ENCODE measurements around the gene NXN. TPM values are rescaled to one million over a fixed set of nuclear protein-coding genes. Genes with fewer than 3 reads are reported as not detected.
A peak's percentile ranks its signal among the peaks of the same experiment; 100 is the strongest.

Gene NXN
- total RNA-seq, 1 donor from 2014 or later: 177 TPM

GRCh38 chr17:753418-753817 lies 226.2 kb downstream of the NXN start:
- DNase-seq: no peak
- TF ChIP-seq CTCF (IDR thresholded peaks at IDR 0.05; ENCODE audit: partially characterized antibody, unreplicated experiment): no peak
- Mint-ChIP-seq H3K27me3 (ENCODE audit: unreplicated experiment) (peaks cover 15% of the 10 kb centered on the region), H3K4me3 (ENCODE audit: unreplicated experiment) (peak overlapping the region; percentile 68), H3K4me1 (ENCODE audit: low read depth, unreplicated experiment) (peaks cover 15% of the 10 kb centered on the region), H3K27ac (ENCODE audit: unreplicated experiment) (peak overlapping the region; percentile 72), H3K36me3 (ENCODE audit: unreplicated experiment) (peaks cover 5% of the 10 kb centered on the region), H3K9me3 (ENCODE audit: unreplicated experiment) (peaks cover 15% of the 10 kb centered on the region)

- Mint-ChIP-seq H3K27ac (ENCODE audit: unreplicated experiment) (peak overlapping the region; percentile 90), H3K4me1 (ENCODE audit: low read depth, unreplicated experiment) (peaks cover 15% of the 10 kb centered on the region), H3K36me3 (ENCODE audit: unreplicated experiment) (peaks cover 12% of the 10 kb centered on the region), H3K9me3 (ENCODE audit: unreplicated experiment) (peaks cover 21% of the 10 kb centered on the region), H3K27me3 (ENCODE audit: unreplicated experiment) (peaks cover 15% of the 10 kb centered on the region), H3K4me3 (ENCODE audit: unreplicated experiment) (peak overlapping the region; percentile 94)
- TF ChIP-seq CTCF (IDR thresholded peaks at IDR 0.05; ENCODE audit: partially characterized antibody, unreplicated experiment): no peak
- peak; percentile 19 for DNase-seq
Observed at GRCh38 chr17:752620-753219, 226.9 kb downstream of the NXN start.

- Mint-ChIP-seq H3K4me1 (ENCODE audit: low read depth, unreplicated experiment) (peaks cover 15% of the 10 kb centered on the region), H3K36me3 (ENCODE audit: unreplicated experiment) (peaks cover 13% of the 10 kb centered on the region), H3K27ac (ENCODE audit: unreplicated experiment) (peak within 1 kb of the TSS; percentile 90), H3K9me3 (ENCODE audit: unreplicated experiment) (peaks cover 21% of the 10 kb centered on the region), H3K4me3 (ENCODE audit: unreplicated experiment) (peak within 1 kb of the TSS; percentile 95), H3K27me3 (ENCODE audit: unreplicated experiment) (peaks cover 15% of the 10 kb centered on the region)
- peak; percentile 97 for DNase-seq
- peak; percentile 91 for TF ChIP-seq CTCF (IDR thresholded peaks at IDR 0.05; ENCODE audit: partially characterized antibody, unreplicated experiment)
Observed at GRCh38 chr17:752002-752619, 227.5 kb downstream of the NXN start, which contains the start of gene GEMIN4. GEMIN4 (minus strand) TSS chr17:752264; CDS start chr17:752142, 122 bp downstream.

GRCh38 chr17:751269-752001 lies 228.1 kb downstream of the NXN start:
- DNase-seq: no peak
- Mint-ChIP-seq H3K27ac (ENCODE audit: unreplicated experiment) (peak overlapping the region; percentile 68), H3K4me3 (ENCODE audit: unreplicated experiment) (peak overlapping the region; percentile 95), H3K9me3 (ENCODE audit: unreplicated experiment) (peaks cover 21% of the 10 kb centered on the region), H3K4me1 (ENCODE audit: low read depth, unreplicated experiment) (peaks cover 15% of the 10 kb centered on the region), H3K27me3 (ENCODE audit: unreplicated experiment) (peaks cover 15% of the 10 kb centered on the region), H3K36me3 (ENCODE audit: unreplicated experiment) (peaks cover 13% of the 10 kb centered on the region)
- no peak for TF ChIP-seq CTCF (IDR thresholded peaks at IDR 0.05; ENCODE audit: partially characterized antibody, unreplicated experiment)

Data from glutamatergic neuron (in vitro differentiated cells).